Ramos (cell line): ENCODE results near the gene MMADHC.

ENCODE experiments used
- in situ Hi-C: fragments of 300-500 bp; cut with MboI; formaldehyde crosslinking; loops from one replicate; pipeline ENCODE4 v1.14.3; 2022; ENCODE audit warnings: low sequenced_read_pairs; ENCODE audit not compliant: unreplicated experiment

MMADHC gene

DNA sequence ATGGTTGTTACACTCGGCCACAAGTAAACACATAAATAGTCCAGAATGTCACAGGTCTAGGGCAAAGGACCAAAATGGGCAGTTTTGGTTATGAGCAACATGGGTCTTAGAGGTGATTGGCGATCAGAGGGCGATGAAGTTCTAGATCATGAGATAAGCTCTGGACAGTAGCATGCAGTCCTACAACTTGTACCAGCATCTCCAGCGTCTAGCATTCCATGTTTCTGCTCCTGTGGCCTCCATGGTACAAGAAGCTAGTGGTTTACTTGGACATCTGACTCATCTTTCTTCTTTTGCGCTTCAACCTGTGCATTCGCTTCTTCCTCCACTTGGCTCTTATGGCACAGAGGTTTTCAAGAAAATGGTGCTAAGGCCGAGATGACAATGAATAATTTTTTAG lies 8.9 kb upstream of the MMADHC start:
- in situ Hi-C loops, result loop anchor here (25.0 kb wide), 2 partner anchors 1466 to 1641 kb away; no protein-coding TSS in a partner anchor

DNA sequence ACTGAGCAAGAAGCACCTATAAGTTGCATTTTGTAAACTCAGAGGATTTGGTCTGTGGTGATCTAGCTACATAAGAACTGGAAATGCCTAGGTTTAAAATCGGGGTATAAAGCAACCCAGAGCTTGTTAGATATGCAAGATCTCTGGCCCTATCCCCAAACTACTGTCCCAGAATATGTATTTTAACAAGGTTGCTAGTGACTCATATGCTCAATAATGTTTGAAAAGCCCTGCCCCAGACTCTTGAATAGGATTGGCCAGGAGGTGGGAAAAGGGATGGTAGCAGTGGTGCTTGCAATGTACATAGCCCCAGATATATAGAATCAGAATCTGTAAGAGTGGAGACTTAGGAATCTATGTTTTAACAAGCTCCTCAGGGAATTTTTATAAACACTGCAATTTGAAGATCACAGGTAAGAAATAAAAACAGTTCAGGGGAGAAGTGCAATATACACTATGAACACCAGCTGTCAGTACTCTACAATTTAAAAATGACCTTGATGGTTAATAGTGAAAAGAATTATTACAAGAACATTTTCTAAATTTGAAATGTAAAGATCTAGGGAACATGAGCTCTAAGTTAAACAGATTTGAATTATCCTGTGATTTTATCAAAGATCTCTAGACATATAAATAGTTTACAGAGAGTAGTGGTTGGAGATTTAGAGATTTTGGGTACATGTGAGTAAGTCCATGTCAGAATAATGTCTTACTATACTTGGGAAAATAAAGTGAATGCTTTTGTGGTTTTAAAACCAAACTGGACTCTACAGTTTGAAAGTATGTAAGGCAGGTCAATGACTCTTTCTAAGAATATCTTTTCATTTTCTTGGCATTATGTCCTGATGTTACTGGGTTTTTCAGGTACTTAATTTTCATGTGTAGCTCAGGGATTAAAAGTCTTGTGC lies 7.7 kb upstream of the MMADHC start:
- in situ Hi-C loops, result loop anchor here (25.0 kb wide), 2 partner anchors 1467 to 1642 kb away; no protein-coding TSS in a partner anchor

DNA sequence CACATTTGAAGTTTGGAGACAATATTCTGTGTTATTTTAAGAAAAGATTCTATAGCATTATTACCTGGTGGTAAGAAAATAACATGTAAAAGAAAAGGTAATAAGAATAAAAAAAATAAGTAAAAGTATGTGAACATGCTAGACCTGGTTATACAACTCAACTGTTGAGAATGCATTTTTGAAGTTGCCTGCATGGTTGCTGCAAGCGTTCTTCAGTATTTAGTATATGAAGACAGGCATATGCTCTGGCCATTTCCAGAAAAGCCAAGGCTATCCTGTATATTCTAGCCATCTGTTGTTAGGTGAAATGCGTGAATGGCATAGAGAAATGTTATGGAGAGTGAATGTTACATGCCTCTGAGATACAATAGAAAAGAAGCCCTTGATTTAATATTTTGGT lies 6.8 kb upstream of the MMADHC start:
- in situ Hi-C loops, result loop anchor here (25.0 kb wide), 2 partner anchors 1468 to 1643 kb away; no protein-coding TSS in a partner anchor

DNA sequence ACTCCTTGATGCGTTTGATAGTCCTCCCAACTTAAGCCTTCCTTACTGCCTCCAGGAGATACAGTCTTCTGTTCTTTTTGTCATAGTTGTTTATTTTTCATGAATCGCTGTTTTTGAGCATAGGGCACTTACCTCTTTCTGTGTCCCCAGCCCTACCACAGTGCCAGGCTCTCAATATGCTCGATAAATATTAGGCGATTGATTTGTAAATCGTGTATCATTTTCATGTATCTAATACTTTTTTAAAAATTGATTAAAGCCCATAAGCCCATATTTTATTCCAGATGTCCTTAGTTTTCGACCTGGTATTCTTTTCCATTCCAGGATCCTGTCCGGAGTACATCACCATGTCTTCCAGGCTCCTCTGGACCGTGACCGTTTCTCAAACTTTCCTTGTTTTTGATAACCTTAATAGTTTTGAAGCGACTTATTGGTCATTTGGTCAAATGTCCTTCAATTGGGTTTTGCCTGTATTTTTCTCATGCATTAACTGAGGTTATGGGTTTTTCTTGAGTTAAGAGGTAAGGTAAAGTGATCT lies 444 bp upstream of the MMADHC start:
- in situ Hi-C loops, result loop anchor here (25.0 kb wide), 2 partner anchors 1474 to 1649 kb away; no protein-coding TSS in a partner anchor

DNA sequence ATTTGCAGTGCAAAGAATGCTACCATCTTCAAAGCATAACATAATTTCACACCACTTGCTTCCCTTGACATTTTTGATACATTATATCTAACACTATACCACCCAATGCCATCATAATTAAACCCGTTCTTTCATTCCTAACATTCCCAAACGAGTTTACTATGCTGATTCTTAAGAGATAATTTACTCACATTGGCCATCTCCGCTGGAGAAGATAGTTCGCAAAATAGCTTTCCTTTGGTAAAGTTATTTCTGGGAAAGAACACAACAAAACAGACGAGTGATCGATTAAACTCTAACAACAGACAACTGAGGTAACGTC lies 716 bp downstream of the MMADHC start:
- in situ Hi-C loops, result loop anchor here (25.0 kb wide), 2 partner anchors 1475 to 1650 kb away; no protein-coding TSS in a partner anchor

DNA sequence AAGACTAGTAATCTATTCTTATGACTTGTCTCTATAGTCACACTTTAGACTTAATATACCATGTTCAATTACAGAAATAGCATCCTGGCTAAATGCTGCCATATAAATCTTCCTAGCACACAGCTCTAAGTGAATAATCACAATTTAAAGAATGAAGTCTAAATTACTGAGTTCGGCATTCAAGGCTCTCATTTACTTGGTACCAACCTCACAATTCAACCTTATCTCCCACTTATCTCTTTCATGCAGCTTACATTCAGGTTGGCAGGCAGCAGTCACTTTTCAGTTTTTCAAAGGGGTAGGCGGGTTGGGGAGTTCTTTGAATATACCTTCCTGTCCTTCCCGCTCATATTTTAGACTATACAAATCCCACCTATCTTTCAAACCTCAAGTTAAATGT lies 1.5 kb downstream of the MMADHC start:
- in situ Hi-C loops, result loop anchor here (25.0 kb wide), 2 partner anchors 1476 to 1651 kb away; no protein-coding TSS in a partner anchor

DNA sequence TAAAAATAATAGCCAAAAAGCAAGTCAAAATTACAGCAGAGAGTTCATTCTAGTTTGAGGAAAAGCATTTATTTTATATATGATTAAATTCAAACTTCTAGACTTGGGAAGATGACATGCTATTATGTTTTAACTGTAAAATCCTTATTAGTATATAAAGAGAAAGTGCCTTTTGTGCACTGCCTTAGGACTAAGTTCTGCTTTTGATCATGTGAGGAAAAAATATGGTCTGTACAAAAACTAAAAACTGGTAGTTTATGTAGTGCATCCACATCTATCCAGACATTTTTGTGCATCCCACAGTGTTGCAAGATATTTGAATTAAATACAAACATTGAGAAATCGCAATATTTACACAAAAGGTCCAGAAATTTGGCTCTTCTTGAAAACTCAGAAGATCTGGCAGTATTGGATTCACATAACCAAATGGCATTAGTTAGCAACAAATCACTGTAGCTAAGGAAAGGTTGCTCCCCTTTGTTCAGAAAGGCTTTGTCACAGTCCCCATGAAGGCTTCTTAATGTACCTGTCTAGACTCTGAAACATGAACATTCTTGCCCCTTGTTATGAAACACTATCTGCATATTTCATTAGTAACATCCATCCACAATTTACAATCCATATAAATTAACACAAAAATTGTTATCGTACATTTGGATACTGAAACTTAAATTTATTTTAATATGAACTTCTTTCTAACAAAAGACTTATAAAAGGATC lies 2.2 kb downstream of the MMADHC start:
- in situ Hi-C loops, result loop anchor here (25.0 kb wide), 2 partner anchors 1477 to 1652 kb away; no protein-coding TSS in a partner anchor

DNA sequence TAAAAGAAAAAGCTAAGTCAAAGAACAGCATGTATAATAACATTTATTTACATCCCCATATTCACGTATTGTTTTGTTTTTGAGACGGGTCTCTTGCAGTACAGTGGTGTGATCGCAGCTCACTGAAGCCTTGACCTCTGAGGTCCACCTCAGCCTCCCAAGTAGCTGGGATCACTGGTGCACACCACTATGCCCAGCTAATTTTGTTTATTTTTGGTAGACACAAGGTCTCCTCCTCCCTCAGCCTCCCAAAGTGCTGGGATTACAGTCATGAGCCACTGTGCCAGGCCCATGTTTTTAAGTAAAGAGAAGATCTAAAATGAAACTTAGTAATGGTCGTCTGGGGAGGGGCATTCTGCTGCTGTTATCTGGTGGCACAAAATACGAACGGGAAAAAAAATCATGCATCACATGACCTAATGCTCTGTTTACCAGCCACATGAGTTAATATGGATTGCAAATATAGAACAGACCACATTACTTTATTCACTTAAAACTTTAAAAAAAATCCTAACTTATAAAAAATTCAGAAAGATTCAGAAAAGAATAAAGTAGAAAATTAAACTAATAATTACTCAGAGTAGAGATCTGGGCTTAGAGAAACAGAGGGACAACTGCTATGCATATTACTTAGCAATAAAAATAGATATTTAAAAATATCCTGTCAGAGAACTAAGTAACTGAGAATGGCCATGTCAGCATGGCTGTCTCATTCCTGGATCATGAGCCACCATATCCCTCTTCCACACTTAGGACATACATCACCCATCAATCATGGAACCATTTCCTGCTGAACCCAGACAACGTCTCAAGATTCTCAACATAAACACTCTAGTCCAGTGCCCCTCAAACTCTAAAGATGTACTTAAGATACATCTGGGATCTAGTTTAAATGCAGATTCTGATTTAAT lies 7.3 kb downstream of the MMADHC start:
- in situ Hi-C loops, result loop anchor here (25.0 kb wide), 2 partner anchors 1482 to 1657 kb away; no protein-coding TSS in a partner anchor

DNA sequence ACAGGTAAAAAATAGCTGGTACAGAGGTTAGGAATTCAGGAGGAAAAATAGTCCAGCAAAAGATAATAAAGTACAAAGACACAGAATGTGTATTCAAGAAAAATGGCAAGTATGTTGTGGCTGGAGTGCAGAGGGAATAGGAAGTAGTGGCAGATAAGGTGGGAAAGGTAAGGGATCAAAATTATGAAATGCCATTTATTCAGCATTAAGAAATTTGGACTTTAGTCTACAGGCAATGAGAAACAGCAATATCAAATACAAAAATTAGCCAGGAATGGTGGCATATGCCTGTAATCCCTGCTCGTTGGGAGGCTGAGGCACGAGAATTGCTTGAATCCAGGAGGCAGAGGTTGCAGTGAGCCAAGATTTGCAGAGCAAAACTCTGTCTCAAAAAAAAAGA lies 10.3 kb downstream of the MMADHC start:
- in situ Hi-C loops, result loop anchor here (25.0 kb wide), 2 partner anchors 1485 to 1660 kb away; no protein-coding TSS in a partner anchor

DNA sequence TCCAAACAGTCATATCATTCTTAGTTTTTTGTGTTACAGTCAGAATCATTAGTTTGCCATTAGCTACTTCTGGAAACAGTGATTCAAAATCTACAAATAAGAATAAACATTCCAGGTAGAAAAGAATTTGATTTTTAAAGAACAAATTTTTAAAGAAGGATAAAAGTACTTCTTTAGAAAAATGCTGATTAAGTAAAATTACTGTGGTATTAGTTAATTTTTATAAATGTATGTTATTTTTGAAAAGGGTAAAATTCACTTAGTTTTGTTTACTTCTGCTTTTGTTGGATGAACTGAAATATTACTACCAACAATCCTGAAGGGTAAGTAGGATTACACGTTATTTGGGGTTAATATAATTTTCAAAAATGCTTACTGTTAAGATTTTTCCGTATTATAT lies 11.8 kb downstream of the MMADHC start:
- in situ Hi-C loops, result loop anchor here (25.0 kb wide), 2 partner anchors 1487 to 1662 kb away; no protein-coding TSS in a partner anchor

DNA sequence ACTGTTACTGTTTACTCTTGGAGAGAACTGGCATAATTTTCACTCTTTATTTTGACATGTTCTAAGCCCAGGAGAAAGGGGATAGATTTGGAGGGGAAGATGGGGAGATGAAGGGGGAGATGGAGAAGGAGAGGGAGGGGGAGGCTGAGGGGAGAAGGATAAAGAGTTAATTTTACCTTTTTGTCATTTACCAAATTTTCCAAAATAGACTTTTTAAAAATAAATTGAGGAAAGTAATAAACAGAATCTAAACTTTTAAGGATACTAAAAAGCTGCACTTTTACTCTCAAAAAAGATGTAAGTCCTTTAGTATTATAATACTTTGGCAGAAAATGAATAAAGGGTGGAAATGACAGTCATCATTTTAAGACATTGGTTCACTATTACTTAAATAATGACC lies 12.3 kb downstream of the MMADHC start:
- in situ Hi-C loops, result loop anchor here (25.0 kb wide), 2 partner anchors 1487 to 1662 kb away; no protein-coding TSS in a partner anchor

DNA sequence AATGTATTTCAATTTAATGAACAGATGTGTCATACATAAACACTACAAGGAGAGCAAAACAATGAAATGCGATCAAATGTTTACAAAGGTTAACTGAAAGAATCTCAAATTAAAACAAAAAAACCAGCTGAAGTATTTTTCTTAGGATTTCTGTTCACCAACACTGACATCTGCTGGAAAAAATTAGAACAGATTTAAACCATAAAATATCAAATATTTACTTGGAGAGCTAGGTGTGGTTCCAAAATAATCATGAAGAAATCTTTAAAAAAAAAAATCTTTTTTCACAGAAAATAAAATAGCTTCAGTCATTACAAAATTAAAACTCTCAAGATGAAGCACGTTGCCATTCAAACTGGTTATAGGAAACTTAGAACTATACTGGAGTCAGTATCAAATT lies 13.8 kb downstream of the MMADHC start:
- in situ Hi-C loops, result no loop called here

DNA sequence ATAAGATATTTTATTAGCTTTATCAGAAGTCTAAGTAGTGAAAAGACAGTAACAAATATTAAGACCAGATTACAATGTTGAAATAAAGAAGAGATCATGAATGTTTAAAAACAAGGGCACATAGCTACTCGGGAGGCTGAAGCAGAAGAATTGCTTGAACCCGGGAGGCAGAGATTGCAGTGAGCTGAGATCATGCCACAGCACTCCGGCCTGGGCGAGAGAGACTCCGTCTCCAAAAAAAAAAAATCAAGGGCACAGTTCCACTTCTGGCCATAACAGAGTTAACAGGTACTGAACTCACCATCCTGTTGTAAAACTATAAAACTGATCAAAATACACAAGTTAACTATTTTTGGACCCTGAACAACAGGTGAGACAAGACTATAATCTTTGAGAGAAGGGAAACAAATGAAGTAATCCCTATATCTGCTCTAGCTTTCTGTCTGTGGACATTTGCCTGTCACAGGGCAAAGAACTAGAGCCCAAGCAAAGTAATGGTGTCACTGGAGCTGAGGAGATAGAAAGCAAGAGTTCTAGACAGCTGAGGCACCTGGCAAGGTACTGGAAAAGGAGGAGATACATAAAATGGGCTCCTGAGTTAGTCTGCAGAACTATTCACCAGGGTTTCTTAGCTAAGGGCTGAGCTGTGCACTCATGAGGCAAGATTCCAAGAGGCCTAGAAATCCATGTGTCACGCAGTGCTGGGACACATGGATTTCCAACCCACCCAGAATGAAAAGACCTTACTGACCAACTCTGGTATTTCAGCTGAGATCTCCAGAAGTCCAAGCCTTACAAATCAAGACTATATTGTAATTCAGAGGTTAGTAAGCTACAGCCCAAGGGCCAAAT lies 15.2 kb downstream of the MMADHC start:
- in situ Hi-C loops, result no loop called here

DNA sequence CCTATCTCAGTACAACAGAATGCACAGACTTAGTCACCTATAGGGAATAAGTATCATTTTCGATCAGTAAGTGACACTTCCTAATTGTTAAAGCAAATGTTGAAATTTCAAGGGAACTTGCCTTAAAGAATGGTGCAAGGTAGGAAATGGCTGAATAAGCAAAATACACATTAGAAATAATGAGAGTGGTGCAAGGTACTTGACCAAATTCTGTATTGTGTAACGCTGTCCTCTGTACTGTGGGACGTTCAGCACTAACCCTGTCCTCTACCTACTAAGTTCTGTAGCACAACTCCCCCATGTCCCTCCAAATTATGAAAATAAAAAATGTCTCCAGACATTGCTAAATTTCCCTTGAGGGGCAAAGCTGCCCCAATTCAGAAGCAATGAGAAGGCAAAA lies 19.4 kb downstream of the MMADHC start:
- in situ Hi-C loops, result loop anchor here (5.0 kb wide), 1 partner anchor 551 kb away; no protein-coding TSS in a partner anchor

DNA sequence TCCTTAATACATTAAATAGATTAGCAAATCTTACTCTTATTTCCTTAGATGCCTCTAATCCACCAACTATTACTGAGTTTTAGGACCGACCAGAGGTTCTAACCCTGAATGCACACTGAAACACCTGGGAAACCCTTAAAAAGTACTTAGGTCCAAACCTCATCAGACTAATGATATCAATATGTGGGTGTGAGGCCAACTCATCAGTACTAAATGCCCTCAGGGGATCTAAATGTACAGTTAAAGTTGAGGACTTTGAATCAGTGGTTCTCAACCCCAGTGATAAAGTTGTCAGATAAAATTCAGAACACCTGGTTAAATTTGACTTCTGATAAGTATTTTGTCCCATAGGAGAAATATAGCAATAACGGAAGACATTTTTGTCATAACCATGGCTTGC lies 20.9 kb downstream of the MMADHC start:
- in situ Hi-C loops, result loop anchor here (5.0 kb wide), 1 partner anchor 549 kb away; no protein-coding TSS in a partner anchor

DNA sequence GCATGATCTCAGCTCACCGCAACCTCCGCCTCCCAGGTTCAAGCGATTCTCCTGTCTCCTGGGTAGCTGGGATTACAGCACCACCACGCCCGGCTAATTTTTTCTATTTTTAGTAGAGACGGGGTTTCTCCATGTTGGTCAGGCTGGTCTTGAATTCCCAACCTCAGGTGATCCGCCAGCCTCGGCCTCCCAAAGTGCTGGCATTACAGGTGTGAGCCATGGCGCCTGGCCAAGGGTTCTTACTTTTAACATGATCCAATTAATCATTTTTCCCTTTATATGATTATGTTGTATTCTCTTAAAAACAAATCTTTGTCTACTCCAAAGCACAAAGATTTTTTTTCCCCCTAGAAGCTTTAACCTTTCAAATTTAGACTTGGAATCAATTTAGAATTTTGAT lies 21.9 kb downstream of the MMADHC start:
- in situ Hi-C loops, result loop anchor here (5.0 kb wide), 1 partner anchor 548 kb away; no protein-coding TSS in a partner anchor

DNA sequence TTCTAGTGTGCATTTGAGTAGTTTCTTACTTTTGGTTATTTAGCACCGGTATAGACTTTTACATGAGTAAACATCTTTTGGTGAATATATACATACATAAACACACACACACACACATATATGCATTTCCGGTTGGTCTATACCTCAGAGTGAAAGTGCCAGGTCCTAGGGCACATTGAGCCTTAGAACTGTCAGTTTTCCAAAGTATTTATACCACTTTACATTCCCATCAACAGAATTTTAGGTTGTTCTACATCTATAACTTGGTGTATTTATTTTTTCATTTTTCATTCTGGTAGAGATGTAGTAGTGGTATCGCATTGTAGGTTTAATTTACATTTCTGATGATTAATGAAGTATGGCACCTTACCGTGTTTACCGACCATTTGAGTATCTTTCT lies 22.6 kb downstream of the MMADHC start:
- in situ Hi-C loops, result loop anchor here (5.0 kb wide), 1 partner anchor 548 kb away; no protein-coding TSS in a partner anchor

DNA sequence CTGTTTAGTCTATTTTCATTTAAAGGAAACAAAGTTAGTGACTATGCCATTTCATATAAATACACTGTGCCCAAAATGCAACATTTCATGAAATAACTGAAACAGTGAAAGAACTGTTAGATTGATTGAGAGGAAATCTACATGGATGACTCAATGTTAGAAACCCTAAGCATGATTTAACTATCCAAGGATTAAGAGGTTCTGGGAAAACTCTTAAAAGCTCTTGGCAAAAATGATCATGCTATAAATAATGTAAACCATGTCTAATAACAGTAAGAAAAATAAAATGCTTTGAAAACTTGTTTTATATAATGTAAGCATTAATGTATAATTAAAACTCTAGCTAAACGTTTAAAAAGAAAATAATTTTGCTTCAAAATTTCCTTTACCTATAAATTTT lies 23.5 kb downstream of the MMADHC start:
- in situ Hi-C loops, result no loop called here
